Activated gamma-delta T cell treated with Interleukin-2 at 50 U/mL for 16 hours (primary cell): ENCODE data around the gene TGM2.
"Not testable (repeated sequence)": the region's sequence is repeated elsewhere in the genome, so short reads cannot be mapped to it uniquely, and the experiment has no call there.

Source experiments
- DNase-seq: peaks from one replicate; pipeline ENCODE4 v3.0.0-alpha.2; 2020

The TGM2 gene

DNA sequence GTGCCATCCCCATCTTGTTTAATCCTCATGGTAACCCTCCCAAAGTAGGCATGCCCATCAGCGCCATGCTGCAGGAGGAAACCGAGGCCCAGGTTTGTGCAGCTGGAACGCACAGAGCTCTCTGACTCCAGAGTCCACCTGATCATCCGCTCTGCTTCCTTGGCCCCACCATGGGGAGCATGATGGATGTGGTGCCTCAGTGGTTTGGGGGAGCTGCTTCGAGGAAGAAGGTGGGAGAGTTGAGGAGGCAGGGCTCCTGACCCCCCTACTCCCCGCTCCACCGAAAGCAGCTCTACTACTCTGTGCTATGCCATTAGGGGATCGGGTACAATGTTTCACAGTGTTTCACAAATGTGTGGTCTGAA is 52.2 kb downstream of the TGM2 start:
- no peak for DNase-seq

DNA sequence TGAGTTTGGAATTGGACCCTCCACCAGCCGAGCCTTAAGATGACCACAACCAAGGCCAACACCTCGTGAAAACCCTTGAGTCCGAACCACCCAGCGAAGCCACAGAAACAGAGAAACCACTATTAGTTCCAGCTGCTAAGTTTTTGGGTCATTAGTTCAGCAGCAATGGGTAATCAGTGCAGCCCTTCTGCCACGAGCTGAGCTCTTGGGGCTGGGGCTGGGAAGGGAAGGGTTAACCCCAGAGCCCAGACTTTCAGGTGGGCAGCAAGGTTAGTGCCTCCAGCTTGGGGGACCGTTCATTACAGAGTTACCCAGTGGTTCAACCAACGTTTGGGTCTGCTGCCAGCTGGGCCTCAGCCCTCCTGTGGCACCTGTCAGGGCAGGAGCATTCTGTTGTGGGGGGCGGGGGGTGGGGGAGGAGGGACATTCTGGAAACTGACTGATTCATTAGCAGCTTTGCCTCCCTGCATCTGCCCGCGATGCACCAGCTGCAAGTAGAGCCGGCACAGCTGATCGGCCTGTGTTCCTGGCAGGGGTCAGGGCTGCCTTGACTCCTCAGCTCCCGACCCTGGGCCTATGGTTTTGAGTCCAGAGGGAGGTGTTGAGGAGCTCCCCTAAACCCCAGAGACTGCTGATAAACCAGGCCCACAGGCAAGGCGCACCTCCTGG is 52.7 kb downstream of the TGM2 start:
- no peak for DNase-seq

DNA sequence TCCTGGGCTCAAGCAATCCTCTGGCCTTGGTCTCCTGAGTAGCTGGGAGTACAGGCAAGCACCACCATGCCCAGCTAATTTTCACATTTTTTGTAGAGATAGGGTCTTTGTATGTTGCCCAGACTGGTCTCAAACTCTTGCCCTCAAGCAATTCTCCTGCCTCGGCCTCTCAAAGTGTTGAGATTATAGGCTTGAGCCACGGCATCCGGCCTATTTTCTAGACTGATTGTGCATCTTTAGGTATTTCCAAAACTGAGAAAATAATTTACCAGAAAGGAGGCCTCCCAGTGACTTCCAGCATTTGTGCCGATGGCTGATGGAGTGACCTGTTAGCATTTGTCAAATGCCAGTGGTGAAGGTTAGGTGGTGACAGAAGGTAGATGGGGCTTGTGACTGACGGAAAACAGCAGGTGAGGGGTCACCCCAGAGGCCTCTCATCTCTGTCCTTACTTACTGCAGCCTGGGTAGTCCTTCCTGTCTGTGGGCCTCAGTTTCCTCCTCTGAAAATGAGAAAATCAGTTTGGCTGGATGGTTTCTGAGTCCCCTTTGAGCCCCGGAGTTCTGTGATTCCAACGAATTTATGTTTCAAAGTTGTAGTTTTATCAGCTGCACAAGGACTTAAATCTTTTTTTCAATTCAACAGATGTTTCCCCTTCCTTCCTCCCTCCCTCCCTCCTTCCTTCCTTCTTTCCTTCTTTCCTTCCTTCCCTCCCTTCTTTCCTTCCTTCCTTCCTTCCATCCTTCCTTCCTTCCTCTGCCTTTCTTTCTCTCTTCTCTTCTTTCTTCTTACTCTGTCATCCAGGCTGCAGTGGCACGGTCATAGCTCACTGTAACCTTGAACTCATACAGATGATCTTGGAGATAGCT is 53.5 kb downstream of the TGM2 start:
- DNase-seq = no peak

DNA sequence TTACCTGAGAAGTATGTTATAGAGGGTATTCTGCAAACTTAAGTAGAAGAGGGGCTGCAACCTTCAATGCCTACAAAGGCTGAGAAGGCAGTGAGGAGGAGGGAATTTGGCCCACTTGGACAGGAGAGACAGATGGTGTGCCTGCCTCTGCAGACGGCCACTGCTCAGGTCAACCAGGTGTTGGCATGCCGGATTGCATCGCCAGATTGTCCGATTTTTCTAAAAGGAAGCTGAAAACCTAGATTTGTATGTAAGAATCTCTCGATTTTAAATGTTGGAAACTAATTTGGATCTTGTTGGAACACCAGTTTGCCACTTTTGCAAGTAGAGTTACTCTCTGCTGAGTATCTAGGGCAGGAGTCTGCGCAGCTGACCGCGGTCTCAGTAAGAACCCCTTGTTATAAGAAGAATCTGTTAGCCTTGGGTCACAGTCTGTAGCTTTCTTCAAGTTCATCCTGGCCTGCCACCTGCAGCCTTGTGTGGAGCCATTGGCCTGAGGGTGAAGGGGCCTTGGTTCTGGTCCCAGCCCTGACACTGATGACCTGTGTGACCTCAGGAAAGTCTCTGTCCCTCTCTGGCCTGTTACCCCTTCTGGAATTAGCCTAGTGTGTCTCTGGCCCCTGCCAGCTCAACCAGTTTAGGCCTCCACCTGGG is 54.4 kb downstream of the TGM2 start:
- no peak for DNase-seq

DNA sequence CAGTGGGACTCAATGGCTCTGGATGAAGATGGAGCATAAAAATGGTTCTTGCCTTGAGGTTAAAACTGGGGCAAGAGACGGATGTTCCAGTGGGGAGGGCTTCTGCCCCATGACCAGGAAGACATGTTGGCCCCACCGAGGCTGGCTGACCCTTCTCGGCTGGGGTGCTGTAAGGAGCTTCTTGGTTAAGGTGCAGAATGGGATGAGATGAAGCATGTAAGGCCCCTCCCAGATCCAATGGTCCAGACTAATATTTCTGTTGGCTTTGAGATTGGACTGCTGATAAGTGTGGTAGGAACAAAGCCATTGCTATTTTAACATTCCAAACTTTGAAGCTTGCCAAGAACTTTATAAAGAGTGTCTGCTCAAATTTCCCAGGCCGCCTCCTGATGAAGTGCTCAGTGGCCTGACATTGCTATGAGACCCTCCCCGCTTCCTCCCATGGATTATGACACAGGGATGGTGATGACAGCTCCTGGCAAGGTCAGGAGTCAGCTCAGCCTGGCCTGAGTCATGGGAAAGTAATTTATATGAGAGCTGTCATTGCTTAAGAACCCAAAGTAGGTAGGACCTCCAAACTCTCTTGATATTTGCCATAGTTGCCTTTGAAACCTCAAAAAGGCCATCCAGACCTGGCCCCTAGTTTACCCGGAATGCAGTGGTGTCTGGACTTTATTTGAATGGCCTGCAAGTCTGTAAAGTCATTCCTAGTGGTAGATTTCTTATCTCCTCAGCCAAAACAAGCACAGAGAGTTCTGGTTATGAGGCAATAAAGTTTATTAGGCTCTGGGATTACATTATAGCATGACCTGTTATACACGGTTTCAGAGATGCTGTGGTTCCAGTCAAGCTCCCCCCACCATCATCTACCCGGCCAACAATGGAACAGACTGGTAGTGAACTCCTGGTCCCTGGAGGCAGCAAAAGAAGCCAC is 55.2 kb downstream of the TGM2 start:
- DNase-seq = no peak

DNA sequence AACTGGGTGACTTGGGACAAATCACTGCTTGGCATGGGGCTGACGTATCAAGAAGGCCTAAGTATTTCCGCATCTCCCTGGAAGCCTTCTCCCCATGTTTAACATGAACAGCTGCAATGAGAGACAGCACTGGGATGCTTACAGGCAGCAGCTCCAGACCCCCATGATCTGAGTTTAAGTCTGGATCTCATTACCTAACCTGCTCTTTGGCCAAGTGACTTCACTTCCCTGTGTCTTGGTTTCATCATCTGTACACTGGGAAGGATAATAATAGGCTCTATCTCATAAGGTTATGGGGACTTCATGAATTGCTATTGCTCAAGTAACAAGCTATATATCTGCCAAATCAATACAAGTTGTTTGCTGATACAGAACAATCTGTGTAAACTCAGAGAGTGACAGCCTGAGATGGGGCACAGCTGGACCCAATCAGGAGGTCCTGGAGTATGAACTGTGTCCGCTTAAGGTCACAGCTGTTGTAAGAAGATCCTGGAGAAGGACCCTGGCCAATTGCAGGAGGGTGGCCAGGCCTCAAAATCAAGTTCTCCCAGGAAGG is 56.0 kb downstream of the TGM2 start:
- no peak for DNase-seq

DNA sequence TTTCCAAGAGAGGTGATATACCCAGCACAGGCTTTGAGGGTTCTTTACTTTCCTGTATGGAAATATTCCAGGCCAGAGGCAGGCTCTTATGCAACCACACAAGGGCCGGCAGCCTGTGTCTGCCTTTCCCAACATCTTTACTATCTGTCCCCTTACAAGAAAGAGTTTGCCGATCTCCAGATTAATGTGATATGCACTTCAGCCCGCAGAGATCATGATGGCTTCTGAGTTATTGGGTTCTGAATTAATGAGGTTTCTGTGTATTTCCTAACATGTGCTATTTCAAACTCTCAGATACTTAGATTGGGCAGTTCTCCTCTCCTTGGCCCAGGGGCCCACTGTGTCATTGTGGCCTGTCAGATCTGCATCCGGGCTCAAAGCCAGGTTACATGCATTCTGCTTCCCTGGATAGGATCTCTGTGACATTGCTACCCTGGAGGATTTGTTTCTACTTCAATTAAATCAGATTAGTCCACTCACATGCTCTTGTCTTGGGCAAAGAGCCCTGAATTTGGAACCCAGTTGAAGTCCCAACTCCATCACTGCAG is 56.6 kb downstream of the TGM2 start:
- no peak for DNase-seq

DNA sequence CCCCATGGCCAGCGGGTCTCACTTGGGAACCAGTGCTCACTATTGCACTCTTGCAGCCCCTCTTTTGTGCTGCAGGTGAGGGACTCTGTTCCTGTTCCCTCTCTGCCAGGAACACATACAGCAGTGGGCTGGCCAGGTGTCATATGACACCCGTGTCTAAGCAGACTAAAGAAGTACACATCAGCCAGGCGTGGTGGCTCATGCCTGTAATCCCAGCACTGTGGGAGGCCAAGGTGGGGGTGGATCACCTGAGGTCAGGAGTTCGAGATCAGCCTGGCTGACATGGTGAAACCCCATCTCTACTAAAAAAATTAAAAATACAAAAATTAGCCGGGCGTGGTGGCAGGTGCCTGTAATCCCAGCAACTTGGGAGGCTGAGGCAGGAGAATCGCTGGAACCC is 57.2 kb downstream of the TGM2 start:
- not testable (repeated sequence) for DNase-seq

DNA sequence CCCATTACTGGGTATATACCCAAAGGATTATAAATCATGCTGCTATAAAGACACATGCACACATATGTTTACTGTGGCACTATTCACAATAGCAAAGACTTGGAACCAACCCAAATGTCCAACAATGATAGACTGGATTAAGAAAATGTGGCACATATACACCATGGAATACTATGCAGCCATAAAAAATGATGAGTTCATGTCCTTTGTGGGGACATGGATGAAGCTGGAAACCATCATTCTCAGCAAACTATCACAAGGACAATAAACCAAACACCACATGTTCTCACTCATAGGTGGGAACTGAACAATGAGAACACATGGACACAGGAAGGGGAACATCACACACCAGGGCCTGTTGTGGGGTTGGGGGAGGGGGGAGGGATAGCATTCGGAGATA is 57.7 kb downstream of the TGM2 start:
- DNase-seq = not testable (repeated sequence)

DNA sequence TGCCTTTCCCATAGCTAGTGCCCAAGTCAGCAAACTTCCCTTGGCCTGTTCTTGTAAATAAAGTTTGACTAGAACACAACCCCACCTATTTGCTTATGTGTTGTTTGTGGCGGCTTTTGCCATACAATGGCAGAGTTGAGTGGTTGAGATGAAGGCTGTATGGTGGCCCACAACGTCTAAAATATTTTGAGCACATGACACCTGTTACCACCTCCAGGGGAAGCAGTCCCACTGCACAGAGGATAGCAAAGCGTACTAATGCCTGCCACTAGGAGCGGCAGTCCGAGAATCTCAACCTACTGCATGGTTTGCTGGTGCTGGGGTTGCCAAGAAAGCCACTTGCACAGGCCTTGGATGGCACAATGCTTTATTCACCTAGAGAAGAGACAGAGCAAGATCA is 58.6 kb downstream of the TGM2 start:
- DNase-seq = no peak

DNA sequence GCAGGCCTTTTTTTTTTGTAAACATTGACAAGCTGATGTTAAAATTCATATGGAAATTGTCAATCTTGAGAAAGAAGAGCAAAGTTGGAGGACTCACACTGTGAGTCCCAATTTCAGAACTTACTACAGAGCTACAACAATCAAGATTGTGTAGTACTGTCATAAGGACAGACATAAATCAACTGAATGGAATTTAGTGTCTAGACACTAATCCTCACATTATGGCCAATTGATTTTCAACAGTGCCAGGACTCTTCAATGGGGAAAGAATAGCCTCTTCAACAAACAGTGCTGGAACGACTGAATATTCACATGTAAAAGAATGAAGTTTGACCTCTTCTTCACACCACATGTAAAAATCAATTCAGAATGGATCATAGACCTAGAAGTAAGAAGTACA is 60.8 kb downstream of the TGM2 start:
- DNase-seq = no peak

DNA sequence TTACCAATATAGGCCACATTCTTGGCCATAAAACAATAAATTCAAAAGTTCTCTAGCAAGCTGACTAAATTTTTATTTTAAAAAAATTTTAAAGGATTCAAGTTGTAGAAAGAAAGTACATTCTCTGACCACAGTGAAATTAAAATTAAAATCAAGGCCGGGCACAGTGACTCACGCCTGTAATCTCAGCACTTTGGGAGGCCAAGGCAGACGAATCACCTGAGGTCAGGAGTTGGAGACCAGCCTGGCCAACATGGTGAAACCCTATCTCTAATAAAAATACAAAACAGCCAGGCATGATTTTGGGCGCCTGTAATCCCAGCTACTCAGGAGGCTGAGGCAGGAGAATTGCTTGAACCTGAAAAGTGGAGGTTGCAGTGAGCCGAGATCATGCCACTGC is 62.9 kb downstream of the TGM2 start:
- DNase-seq = not testable (repeated sequence)

DNA sequence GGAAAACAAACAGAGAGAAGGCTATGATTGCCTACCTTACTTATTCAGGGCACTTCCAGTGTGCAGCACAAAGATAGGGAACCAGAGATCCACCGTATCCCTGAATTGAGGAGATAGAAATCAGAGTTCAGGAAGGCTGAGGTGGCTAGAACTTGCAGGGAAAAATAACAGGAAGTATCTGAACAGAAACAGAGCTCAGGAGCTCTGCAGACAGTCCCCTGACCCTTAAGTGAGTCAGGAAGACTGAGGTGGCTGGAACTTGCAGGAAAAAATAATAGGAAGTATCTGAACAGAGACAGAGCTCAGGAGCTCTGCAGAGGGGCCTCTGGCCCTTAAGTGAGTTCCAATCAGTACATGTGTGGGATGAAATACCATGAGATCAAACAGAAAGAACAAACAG is 66.1 kb downstream of the TGM2 start:
- DNase-seq = no peak

DNA sequence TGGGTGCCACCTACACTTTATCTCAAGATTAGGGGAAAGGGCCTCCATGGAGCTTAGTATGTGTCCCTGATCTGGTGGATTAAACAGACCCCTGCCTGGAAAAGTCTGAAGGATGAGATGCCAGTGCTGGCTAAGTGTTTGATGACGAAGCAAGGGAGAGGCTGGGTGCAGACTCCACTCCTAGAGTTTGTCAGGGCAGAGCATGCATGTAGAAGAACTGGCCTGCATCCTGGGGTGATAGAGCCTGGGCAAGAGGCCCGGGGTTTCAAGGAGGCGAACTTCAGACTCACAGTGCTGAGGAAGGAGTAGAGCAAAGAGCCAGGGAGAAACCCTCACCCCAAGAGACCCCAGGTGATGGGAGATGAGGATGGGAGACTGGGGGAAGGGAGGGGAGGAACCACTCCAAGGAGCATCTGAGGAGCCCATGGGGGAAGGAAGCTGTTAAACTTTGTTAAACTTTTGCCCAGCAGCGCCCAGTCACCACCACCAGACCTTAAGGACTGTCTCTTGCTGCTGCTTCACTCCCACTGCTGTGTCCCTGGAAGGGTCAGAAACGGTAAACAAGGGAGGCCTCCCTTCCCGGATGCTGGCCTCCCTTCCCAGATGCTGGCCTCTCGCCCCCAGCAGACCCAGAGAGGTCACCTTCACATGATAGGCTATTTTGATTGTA is 69.9 kb downstream of the TGM2 start:
- DNase-seq = no peak

DNA sequence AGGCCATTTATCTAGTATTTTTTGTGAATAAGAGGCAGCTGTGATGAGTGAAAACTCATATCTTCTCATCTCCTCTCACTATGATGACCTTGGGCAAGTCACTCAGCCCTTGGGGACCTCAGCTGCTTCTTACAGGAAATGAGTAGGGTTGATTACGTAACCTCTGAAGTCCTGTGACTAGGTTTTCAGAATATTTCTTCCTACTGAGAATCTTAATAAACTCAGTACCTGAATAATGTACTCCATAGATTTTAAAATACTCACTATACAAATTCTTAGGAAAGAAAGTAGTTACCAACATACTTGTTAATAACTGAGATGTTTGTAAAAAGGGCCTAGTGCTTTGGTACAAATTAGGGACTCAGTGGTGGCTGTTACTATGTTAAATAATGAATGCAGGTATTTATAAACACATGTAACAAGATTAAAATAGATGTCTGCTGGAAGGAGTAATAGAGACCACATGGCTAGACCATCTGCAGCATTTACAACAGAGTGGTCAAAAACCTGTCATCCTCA is 70.6 kb downstream of the TGM2 start:
- peak; percentile 21 for DNase-seq

DNA sequence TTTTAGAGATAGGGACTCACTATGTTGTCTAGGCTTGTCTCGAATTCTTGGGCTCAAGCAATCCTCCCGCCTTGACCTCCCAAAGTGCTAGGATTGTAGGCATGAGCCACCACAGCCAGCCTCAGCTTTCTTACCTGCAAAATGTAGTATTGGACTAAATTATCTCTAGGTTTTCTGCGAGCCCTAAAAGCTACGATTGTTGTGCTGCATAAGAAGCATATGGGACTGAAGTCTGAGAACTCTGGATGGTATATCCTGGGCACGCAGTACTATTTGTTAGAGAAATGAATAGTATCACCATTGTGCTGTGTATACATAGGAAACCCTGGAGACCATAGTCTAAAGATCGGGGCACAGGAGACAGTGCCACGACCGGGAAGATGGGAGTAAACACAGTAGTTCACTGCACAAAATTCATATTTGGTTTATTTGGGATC is 71.4 kb downstream of the TGM2 start:
- DNase-seq = no peak

DNA sequence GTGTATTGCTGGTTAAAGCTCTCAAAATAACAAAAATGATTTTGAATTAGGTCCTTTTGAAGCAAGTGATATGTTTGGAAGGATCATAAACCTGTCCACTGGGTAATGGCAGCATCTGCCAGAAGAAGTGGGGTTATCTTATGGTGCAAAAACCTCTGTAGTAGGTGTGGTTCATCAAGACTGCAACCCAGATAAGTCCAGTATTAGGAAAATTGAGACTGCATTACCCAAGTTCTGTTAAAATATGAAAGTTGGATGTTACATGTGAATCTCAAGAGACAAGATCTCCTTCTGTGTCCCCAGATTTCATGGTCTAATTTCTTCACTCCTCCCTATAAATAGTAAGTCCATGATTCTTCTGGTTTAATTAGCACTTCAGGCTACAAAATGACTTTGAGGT is 72.2 kb downstream of the TGM2 start:
- no peak for DNase-seq

DNA sequence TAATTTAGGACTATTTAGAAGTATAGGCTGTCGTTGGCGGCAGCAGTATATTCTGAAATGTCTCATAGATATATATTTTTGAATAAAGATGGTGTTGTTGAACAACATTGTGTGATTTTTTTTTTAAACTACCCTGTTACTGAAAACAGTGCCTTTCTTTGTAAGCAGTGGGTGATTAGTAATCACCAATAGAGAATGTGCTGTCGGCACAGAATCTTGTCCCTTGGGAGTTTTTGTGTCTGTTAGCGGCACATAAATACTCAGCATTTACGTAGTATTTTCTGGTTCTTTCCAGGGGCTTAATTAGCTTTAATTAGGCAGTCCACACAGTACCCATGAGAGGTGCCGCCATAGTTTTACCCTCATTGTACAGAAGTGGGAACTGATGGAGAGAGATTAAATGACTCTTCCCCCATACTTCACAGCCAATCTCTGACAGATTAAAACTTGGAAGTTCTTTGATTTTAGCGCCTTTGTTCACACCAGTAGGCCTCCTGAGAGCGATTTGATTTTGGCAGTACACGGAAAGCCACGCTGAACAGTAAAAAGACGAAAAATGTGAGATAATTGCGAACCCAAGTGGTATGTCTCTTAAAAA is 72.7 kb downstream of the TGM2 start:
- DNase-seq = no peak

DNA sequence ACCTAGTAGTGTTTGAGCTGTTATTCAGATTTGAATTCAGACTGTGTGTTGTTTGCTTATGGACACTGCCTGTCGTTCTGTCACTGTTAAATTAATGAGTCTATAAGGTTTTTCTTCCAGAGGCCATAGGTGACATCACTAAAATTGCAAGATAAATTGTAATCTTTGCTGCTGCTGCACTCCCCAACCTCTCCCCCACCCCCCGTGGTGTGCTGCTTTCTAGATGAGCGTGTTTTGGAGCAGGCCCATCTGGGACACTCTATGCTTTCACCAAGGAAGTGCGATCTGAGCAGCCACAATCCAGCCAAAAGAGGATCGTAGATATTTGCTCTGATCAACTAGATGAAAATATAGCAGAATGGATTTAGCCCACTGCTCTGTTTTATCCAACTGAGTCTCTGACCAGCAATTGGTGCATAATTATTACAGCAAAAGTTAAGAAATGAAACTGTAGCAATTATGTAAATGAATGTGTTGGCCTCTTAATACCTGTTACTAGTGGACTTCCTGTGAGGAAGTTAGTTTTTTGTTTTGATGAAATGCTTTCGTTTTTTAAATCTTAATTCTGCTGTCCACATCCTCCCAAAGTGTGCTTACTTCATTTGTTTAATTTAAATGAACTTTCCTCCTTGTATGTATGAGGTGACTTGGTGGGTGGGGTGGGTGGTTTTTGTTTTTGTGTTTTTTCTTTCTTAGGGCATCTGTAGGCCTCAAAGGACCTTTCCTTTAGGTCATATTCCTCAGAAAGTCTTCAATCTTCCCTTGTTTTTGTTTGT is 73.4 kb downstream of the TGM2 start:
- DNase-seq = no peak

DNA sequence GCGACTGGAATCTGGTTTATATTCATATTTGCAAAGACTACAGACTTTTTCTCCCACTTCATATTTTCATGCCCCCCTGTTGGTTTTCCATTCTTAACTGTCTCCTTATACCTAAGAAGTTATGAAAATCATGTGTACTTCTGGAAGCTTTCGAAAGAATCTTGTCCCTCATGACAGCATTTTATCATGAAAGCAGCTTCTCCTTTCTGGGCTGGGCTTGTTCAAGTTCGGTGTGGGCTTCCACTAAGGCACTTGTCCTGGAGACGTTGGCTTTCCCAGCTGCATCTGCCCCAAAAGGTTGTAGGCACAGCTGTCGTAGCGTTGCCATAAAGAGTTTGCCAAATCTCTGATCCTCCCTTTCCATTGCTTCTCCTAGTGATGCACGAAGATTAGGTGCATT is 75.0 kb downstream of the TGM2 start:
- no peak for DNase-seq
